OCI-LY7 (cell line): ENCODE results near the gene GRK4. TPM values are rescaled to one million over a fixed set of nuclear protein-coding genes. Genes with fewer than 3 reads are reported as not detected.

Source experiments
- BruUV-seq: library from RNA; stranded (reverse); fragments of 400-500 nt; replicated peaks from 2 replicates; lab custom pipeline; 2021; lab: Mats Ljungman, UMichigan
- CTCF ChIA-PET: fragments of 300-600 bp; sonication (Branson Sonifier 250); formaldehyde crosslinking; loops from one replicate; lab custom pipeline; 2022; ENCODE audit warnings: antibody characterized with exemption; ENCODE audit not compliant: unreplicated experiment; lab: Charles Lee
- POLR2A ChIA-PET: fragments of 300-600 bp; sonication (Branson Sonifier 250); formaldehyde crosslinking; loops from one replicate; lab custom pipeline; 2022; ENCODE audit warnings: antibody characterized with exemption; lab: Charles Lee
- DNase-seq: peaks from one replicate; pipeline ENCODE4 v3.0.0-alpha.2; 2015; ENCODE audit warnings: low spot score
- H2AFZ ChIP-seq: fragments of 200-600 bp; sonication (generic), shearing (Covaris generic); 2 replicates; pipeline ENCODE4 v1.6.1; 2014; ENCODE audit warnings: mild to moderate bottlenecking, antibody characterized with exemption, low read length, moderate library complexity
- H3K27ac ChIP-seq: fragments of 200-600 bp; sonication (generic); 2 replicates; pipeline ENCODE4 v1.5.1; 2014; ENCODE audit warnings: mixed run types, low read depth, mild to moderate bottlenecking, moderate library complexity, low read length, inconsistent platforms; ENCODE audit not compliant: poor library complexity, severe bottlenecking
- H3K36me3 ChIP-seq: fragments of 200-600 bp; sonication (generic); 2 replicates; pipeline ENCODE4 v1.6.1; 2014; ENCODE audit warnings: mild to moderate bottlenecking, antibody characterized with exemption, low read length, moderate library complexity, mixed read lengths; ENCODE audit not compliant: insufficient read depth
- H3K4me1 ChIP-seq: fragments of 200-600 bp; sonication (generic); 2 replicates; pipeline ENCODE4 v1.5.1; 2014; ENCODE audit warnings: mild to moderate bottlenecking, low read length; ENCODE audit not compliant: insufficient read depth, poor library complexity, severe bottlenecking
- H3K4me2 ChIP-seq: fragments of 200-600 bp; sonication (generic); 2 replicates; pipeline ENCODE4 v1.6.1; 2014; ENCODE audit warnings: mild to moderate bottlenecking, low read length
- H3K4me3 ChIP-seq: fragments of 200-600 bp; sonication (generic); 2 replicates; pipeline ENCODE4 v1.5.1; 2014; ENCODE audit warnings: mild to moderate bottlenecking, low read depth, low read length; ENCODE audit not compliant: poor library complexity, severe bottlenecking
- H3K79me2 ChIP-seq: fragments of 200-600 bp; sonication (generic); 2 replicates; pipeline ENCODE4 v1.6.1; 2016; ENCODE audit warnings: low read depth, mild to moderate bottlenecking, low read length, moderate library complexity, mixed read lengths; ENCODE audit not compliant: insufficient read depth
- H3K9me2 ChIP-seq: fragments of 200-600 bp; sonication (generic); 2 replicates; pipeline ENCODE4 v1.6.1; 2016; ENCODE audit warnings: mild to moderate bottlenecking, low read length, mixed read lengths; ENCODE audit not compliant: insufficient read depth
- H3K9me3 ChIP-seq: fragments of 200-600 bp; sonication (generic); 2 replicates; pipeline ENCODE4 v1.6.1; 2014; ENCODE audit warnings: mild to moderate bottlenecking, mixed run types, low read length, mixed read lengths
- H4K20me1 ChIP-seq: fragments of 200-600 bp; sonication (generic); 2 replicates; pipeline ENCODE4 v1.6.1; 2014; ENCODE audit warnings: mild to moderate bottlenecking, antibody characterized with exemption, low read length, moderate library complexity, mixed read lengths; ENCODE audit not compliant: insufficient read depth
- EZH2phosphoT487 ChIP-seq: fragments of 200-600 bp; sonication (generic); IDR thresholded peaks from 2 replicates; pipeline ENCODE4 v1.6.1; 2018; ENCODE audit warnings: low read depth, borderline replicate concordance, mild to moderate bottlenecking, mixed run types, antibody characterized with exemption, low read length, moderate library complexity, mixed read lengths
- intact Hi-C: fragments of 100-400 bp; cut with micrococcal nuclease; formaldehyde crosslinking; loops from one replicate; pipeline ENCODE4 v1.10.0; 2022; ENCODE audit not compliant: unreplicated experiment
- total RNA-seq, 2 experiments: library from RNA; depleted of rRNA in 1 of 2; stranded (reverse); fragments of >200 nt in 1 of 2; shearing (Covaris generic) in 1 of 2; gene quantifications; 2 replicates each; pipeline ENCODE4 v1.2.3, GENCODE V29; 2014 to 2022
- TF ChIP-seq, protein P1 (sequence below): fragments of 200-600 bp; sonication (generic); conservative IDR thresholded peaks from 2 replicates; pipeline ENCODE4 v1.5.1; 2014; ENCODE audit warnings: mild to moderate bottlenecking, antibody characterized with exemption, low read length, moderate library complexity, mixed read lengths

GRK4 gene
- total RNA-seq, 2 experiments from 2014 or later, result 6.5 to 9.1 TPM

DNA sequence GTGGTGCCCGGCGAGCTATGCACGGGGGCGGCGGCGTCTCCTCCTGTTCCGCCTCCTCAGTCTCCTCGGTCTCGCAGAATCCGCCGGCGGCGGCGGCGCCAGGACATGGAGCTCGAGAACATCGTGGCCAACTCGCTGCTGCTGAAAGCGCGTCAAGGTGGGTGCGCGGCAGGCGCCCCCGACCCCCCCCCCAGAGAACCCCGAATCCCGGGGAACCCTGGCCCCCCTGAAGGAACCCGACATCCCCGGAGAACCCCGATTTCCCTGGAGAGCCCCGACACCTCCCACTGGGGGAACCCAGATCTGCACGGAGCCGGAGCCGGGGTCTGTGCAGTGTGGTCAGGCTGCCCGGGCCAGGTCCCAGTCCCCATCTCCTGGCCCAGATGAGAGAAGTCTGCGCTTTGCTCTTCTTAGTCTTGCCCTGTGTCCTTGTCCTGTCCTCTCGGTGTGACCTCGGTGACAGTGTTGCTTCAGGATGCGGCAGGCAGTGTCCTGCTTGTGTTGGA is 648 bp downstream of the GRK4 start:
- POLR2A ChIA-PET, result interaction anchor here (0.6 to 1.5 kb wide), 13 partner anchors 10 to 1492 kb away, joined by 3 to 6 read pairs (median 4); partner anchors contain the start of gene CFAP99
- Histone ChIP-seq H4K20me1 (peaks cover 8% of the 10 kb centered on the region), H3K36me3 (peaks cover 20% of the 10 kb centered on the region), H3K9me3 (no peaks in the 10 kb centered on the region), H3K4me2 (peak overlapping the region; percentile 89), H2AFZ (peak overlapping the region; percentile 69), H3K79me2 (peaks cover 42% of the 10 kb centered on the region), H3K4me3 (peak overlapping the region; percentile 83), H3K27ac (peak overlapping the region; percentile 9), H3K4me1 (peaks cover 22% of the 10 kb centered on the region), H3K9me2 (no peaks in the 10 kb centered on the region)
- BruUV-seq, result no TSS peak
- CTCF ChIA-PET, result interaction anchor here (1.0 kb wide), 1 partner anchor 273 kb away, joined by 4 read pairs; no protein-coding TSS in a partner anchor
- intact Hi-C loops, result loop anchor here (2.0 to 10.0 kb wide), 3 partner anchors 111 to 499 kb away; partner anchors contain the start of genes HTT, HTT-AS and RNF4
- no peak for TF ChIP-seq EZH2phosphoT487
- TF ChIP-seq, protein P1, sequence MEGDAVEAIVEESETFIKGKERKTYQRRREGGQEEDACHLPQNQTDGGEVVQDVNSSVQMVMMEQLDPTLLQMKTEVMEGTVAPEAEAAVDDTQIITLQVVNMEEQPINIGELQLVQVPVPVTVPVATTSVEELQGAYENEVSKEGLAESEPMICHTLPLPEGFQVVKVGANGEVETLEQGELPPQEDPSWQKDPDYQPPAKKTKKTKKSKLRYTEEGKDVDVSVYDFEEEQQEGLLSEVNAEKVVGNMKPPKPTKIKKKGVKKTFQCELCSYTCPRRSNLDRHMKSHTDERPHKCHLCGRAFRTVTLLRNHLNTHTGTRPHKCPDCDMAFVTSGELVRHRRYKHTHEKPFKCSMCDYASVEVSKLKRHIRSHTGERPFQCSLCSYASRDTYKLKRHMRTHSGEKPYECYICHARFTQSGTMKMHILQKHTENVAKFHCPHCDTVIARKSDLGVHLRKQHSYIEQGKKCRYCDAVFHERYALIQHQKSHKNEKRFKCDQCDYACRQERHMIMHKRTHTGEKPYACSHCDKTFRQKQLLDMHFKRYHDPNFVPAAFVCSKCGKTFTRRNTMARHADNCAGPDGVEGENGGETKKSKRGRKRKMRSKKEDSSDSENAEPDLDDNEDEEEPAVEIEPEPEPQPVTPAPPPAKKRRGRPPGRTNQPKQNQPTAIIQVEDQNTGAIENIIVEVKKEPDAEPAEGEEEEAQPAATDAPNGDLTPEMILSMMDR, result no peak
- DNase-seq, result no peak

DNA sequence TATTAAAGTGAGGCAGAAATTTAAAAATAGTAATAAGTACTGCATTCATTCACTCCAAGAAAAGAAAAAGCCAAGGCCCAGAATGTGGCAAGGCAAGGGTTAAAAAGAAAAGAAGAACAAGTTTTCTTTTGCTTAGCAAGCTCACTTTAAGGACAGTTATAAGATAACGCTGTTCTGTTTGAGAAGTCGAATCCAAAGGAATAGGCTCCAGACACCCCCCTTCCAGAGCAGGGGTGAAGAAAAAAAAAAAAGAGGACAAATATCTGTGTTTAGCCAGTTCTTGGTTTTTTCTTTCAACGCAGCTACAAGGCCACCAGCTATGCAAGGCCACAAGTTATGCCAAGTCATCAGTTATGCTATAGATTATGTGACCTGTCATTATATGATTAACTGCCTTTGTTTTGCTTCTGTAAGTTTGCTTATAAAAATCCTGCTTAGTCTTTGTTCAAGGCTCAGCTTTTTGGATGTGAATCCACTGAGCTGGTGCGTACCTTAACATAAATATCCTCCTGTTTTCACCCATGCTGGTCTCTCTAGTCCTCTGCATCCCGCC is 1.4 kb downstream of the GRK4 start:
- Histone ChIP-seq H3K27ac (no peak overlapping the region), H3K9me2 (no peaks in the 10 kb centered on the region), H3K4me3 (peak overlapping the region; percentile 83), H3K4me1 (peaks cover 22% of the 10 kb centered on the region), H4K20me1 (peaks cover 8% of the 10 kb centered on the region), H2AFZ (peak overlapping the region; percentile 69; the same call in 1 of the 2 replicates), H3K36me3 (peaks cover 12% of the 10 kb centered on the region), H3K9me3 (no peaks in the 10 kb centered on the region), H3K4me2 (peak overlapping the region; percentile 89), H3K79me2 (peaks cover 35% of the 10 kb centered on the region)
- no peak for DNase-seq
- intact Hi-C loops, result loop anchor here (10.0 kb wide), 1 partner anchor 500 kb away; the partner anchor contains the start of gene RNF4
- BruUV-seq, result no TSS peak
- ChIA-PET POLR2A (interaction anchor here (0.7 to 1.4 kb wide), 2 partner anchors 11 to 36 kb away, joined by 4 to 5 read pairs; no protein-coding TSS in a partner anchor), CTCF (interaction anchor here (0.5 kb wide), 1 partner anchor 109 kb away, joined by 5 read pairs; no protein-coding TSS in a partner anchor)
- no peak for TF ChIP-seq EZH2phosphoT487
- TF ChIP-seq, protein P1, result no peak
